ENCODE results near the gene C1QA.

The C1QA gene

DNA sequence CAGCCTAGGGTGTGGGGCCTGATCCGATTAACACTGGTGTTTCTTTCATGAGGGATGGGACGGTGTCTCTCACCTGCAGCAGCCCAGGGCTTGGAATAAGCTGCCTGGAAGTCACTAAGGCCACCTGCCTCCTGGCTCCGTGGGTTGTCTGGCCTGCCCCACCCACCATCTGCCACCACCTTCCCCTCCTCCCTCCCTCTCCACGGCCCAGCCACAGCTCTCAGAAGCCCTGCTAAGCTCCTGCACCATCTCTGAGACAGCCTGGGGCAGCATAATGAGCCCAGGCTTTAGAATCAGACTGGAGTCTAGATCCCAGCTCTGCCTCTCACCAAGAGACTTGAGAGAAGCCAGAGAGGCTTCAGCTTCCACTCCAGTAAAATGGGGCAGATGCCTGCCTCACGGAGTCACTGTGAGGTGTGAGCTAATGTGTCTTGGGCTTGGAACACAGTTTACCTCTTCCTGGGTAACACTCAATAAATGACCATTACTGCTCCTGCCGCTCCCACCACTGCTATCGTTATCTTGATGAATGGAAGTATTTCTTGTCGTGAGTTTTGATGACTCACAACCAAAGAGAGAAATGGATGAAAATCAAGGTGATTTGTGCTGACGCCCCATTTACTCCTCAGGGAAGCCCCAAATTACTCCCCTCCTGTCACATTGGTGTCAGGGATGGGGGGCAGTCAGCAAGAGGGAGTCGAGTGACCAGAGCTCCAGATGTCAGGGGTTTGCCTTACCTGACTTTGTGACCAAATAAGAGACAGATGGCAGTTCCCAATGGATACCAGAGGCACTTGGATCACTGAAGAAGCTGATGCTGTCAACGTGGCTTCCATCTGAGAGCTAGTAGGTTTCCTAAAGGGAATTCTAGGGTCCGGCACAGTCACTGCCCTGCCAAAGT, 23.5 kb upstream of the C1QA start:
- no peak for DNase-seq (ENCODE audit: low read depth)

DNA sequence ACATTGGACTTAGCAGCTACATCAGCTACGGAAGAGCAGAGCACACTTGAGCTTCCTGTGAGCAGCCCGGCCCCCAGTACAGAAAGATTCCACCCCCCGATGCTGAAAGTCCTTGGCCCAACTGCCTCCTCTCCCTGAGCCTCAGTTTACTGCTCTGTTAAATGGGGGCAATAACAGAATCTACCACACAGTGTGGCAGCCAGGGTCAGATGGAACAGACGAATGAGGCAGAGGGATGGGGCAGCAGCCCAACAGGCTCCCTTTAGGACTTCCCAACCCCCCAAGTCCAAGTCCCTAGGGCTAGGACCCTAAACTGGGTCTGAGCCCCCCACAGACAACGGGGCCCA, 22.9 kb upstream of the C1QA start:
- no peak for DNase-seq (ENCODE audit: low read depth)

DNA sequence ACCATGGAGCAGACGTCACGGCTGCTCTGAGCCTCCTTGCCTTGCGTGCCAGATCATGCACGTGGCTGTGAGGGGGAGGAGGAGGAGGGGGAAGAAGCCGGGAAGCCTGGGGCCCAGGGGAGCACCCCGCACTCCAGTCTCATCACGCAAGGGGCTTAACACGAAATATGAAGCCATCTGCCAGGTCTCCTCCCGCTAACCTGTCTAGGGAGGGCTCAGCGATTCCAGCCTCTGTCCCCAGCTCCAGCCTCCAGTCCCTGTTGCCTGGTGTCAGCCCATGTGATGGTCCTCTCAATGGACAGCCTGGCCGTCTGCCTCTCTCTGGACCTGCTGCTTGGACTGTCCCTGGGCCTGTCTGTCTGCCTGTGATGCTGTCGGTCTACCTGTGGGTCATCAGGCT, 22.5 kb upstream of the C1QA start:
- no peak for DNase-seq (ENCODE audit: low read depth)

DNA sequence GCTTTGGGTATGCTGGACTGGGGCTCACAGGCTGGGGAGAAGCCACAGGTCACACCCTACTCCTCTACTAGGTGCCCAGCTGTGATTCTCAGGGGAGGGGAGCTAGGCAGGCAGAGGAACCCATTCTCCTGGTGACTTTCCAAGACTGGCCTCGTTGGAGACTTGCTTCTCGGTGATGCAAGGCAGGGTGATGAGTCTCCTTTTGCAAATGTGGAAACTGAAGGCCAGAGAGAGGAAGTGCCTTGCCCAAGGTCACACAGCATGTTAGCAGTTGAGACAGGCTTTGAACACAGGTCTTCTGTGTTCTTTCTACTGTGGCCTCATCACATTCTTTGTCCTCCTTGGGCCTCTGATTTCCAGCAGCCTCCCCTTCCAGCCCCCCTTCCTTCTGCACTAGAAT, 20.5 kb upstream of the C1QA start:
- DNase-seq (ENCODE audit: low read depth): no peak

DNA sequence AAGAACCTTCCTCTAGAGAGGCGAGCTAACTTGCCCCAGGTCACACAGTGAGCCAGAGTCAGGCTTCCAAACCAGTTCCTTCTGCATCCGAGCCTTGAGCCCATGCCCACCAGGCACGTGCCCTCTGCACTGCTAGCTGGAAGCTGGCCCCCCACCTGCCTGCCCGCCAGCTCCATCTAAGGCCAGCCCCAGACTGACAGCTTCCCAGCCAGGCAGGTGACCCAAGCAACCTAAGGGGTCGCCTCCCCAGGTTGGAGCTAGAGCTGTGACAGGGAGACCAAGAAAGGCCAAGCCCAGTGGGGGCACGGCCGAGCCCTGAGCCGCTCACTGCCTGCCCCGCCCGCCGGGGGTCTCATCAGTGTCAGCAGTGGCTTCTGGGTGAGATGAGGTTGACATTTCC, 19.9 kb upstream of the C1QA start:
- no peak for DNase-seq (ENCODE audit: low read depth)

DNA sequence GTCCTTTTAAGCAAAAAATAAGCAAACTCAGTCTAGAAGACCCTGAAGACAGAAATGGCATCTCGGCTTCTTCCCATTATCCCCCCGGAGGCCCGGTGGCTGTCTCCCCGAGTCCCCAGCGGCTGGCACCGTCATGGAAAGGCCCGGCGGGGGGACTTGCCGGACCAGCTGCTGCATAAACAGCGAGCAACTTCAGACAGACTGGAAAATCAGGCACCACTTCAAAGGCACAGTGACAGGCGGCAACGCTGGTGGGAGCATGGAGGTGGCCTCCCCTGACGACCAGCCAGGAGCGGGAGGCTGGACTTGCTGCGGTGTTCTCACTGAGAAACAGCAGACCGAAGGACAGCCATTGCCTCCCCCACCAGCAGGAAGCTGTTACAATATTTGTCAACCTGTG, 18.4 kb upstream of the C1QA start:
- DNase-seq (ENCODE audit: low read depth): no peak

DNA sequence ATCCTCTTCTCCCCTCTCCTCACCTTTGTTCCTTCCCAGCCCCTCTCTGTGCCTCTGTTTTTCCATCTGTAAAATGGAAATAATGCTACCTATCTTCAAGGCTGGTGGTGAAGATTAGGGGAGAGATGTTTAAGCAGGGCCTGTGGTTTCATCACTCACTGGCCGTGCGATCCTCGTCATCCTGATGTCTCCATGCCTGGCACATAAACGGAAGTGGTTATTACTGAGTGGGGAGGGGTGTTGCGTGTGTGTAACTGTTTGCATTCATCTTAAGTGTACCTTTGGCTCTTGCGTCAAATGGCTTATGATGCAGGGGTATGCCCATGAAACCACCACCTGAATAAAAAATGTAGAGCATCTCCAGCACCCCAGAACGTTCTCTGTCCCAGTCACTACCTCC, 17.2 kb upstream of the C1QA start:
- no peak for DNase-seq (ENCODE audit: low read depth)

DNA sequence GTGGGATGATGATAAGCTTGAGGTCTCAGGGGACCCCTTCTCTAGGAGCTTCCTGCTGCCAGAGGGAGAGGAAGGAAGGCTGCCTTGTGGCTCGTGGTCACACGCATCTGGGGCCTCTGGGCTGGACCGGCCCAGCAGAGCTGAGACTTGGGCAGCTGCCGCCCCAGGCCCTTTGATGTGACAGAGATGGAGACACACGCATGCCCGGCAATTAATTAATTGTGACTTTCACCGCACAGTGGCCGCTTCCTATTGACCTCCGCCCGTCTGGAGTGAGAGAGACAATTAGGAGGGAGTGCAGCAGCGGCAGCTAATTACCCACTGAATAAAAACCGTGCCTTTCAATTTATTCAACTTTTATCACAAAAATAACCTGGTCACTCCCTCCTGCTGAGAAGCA, 16.6 kb upstream of the C1QA start:
- no peak for DNase-seq (ENCODE audit: low read depth)

DNA sequence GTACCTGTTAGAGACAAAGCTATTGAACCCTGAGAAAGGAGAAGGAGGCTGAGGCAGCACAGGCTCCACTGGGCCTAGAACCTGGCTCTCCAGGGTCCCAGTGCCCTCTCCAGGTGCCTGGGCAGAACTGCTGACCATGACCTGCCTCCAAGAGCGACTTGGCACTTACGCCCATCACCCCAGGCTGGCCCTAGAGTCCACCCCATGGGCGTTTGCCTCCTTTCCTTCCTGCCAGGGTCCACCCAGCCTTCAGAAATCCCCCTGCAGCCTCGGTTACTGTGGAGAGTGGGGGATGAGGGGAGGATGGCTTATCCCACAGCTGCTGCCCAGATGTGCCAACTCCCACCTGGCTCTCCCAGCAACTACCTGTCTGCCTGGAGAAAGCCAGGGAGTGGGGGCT, 14.7 kb upstream of the C1QA start:
- no peak for DNase-seq (ENCODE audit: low read depth)

DNA sequence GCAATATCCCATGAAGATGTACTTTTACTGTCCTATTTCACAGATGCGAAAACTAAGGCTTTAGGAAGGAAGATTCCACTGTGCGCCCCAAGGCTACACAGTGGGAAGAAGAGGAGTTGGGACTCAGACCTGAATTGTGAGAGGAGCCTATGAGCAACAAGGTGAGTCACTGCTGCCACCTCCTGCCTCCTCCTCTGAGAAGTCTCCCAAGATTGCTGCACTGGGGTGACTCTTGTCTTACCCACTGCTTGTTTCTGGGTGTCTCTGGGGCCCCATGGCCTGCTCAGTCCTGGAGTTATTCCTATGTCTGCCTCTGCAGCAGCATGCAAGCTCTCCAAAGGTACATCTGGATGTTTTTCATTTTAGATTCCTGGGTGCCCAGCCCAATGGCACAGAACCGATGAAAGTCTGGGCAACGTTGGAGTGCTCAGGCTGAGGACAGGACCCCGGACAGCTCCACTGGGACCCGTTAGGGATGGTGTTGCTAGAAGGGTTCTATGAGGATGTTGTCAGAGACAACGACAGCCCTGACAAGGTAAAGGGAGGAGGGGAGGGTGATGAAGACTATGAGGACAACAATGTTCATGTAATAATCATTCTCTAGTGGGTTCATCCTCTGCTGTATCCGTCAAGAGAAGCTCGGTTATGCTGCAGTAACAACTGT, 11.0 kb upstream of the C1QA start:
- no peak for DNase-seq (ENCODE audit: low read depth)

DNA sequence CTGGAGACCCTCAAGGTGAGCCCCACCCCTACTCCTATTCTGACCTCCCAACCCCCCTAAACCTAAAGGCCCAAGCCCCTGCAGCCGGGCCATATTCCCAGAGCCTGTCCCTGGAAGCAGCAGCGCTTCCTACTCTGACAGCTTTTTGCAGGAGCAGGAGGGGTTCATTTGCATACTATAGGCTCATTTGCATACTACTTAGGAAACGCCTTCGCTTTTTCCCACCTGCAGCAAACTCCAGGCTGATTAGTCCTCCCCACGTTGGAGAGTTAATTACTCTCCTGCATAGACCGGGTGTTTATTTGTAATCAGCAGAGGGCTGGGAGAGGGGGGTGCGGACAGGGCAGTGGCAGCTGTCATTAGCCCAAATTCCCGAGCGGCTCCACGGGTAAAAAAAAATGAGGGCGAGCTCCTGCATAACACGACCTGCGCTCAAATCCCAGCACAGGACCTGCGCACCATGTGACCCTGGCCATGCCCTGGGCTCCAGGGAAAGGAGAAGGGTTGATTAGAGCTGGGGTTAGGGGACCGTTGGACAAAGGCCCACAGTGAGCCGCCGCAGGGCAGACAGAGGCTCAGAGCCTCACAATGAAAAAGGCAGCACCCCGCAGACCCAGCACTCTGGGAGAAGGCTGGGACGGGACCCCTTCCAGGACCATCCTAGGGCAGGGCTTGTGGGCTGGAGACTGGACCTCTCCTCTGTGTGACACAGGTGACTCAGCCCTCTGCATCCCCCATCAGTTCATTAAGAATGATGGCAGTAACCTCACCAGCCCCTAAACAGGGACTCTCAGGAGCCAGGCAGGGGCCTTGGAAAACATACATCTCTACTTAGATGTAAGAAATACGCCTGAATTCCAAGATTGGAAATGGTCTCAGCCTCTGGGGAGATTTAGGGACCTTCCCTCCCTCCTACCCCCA, 9.9 kb upstream of the C1QA start:
- no peak for DNase-seq (ENCODE audit: low read depth)

DNA sequence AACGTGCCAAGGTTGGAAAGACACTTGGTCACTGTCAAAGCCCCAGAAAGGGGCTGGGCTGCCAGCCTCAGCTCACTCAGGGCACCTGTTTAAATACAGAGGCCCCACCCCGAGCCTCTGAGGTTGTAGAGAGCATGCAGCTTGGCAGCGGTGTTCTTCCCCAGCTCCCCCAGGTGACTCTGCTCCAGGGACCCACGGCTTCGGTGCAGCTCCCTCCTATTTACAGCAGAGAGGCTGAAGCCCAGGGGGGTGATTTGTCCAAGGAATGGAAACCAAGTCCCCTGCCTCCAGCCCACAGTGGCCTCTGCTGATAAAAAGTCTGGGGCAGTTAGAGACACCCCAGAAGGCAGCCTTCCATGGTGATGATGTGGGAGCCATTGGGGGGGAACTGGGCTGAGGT, 9.1 kb upstream of the C1QA start:
- DNase-seq (ENCODE audit: low read depth): no peak

DNA sequence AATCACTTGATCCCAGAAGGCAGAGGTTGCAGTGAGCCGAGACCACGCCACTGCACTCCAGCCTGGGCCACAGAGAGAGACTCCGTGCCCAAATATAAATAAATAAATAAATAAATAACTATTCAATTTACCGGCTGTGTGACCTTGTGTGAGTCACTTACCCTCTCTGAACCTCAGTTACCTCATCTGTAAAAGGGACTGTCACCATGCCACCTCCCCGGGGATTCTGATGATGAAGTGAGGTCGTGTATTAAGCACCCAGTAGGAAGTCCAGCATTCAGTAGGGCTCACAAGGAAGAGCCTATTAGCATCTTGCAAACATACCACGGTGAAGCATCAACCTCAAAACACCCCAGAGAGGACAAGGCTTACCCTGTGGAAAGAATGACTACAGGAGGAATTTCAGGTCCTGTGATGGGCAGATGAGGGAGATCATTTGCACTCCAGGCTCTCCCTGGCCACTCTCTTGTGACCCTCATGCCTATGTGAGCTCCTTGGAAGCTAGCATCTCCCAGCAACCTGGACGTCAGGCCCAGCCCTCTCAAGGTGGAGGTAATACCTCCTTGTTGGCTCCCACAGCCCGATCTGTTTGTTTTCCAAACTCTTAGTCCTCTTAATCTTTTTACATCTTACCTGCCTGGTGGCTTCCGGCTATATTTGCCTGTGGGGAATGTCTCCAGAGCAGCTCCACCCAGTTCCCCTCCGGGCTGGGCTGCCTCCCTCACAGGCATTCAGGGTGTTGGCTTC, 7.6 kb upstream of the C1QA start:
- DNase-seq (ENCODE audit: low read depth): no peak

DNA sequence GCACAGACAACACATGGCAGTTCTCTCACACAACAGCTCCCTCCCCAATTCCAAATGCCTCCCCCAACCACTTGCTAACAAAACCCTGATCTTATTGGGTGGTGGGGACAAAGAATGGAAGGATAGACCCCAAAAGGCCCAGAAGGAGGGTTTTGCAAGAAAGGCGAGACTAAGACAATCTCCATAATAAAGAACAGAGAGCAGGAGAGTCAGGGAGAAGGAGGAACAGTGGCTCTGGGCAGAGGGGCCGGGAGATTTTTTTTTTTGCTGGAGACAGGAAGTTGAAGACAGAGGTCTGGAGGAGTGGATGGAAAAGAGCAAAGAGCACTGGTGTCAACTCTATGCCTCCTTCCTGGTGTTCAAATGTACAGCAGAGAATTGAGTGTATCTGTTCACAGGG, 6.5 kb upstream of the C1QA start:
- DNase-seq (ENCODE audit: low read depth): no peak

DNA sequence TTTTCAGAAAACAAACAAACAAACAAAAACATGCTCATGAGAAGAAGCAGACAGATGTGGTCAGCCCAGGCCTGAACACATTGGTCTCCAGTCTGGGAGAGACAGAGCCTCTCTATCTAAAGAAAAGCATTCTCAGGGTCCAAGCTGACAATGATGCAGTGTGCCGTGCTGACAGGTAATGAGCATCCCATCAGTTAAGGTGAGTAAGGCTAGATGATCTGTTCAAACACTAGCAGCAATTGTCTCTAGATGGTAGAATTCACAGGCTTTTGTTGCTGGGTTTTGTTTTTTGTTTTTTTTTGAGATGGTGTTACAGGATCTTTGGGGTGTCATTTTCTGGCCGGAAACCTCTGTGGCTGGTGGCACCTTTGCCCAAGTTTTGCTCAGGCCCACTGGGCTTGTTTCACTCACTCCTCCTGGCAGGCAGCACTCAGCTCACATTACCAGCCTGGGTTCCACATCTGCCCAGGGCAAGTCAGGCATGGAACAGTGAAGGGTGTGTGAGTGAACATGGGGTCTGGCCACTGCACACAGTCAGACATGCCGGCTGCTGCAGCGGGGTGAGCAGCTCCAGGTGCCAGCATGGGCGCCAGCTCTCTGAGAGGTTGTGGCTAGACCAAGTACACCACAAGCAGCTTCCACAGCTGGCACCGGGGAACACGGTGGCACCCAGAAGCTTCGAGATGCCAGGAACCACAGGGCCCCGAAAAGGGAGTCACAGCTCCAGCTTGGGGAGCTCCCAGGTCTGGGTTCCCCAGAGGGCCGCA, 2.5 kb upstream of the C1QA start:
- no peak for DNase-seq (ENCODE audit: low read depth)

DNA sequence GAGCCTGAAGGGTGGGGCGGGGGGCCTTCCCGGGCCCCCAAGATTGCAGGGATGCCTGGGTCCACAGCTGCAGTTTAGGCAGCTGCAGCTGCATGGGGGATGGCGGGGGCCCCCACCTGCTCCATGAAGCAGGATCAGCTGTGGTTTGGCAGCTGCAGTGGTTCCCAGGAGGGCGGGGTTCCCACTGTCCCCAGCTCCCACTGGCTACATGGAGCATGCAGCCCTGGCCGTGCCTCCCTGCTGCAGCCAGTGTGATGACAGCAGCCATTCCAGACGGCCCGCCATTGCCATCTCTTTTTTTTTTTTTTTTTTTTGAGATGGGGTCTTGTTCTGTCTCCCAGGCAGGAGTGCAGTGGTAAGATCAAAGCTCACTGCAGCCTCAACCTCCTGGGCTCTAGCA, 992 bp upstream of the C1QA start:
- DNase-seq (ENCODE audit: low read depth): no peak

DNA sequence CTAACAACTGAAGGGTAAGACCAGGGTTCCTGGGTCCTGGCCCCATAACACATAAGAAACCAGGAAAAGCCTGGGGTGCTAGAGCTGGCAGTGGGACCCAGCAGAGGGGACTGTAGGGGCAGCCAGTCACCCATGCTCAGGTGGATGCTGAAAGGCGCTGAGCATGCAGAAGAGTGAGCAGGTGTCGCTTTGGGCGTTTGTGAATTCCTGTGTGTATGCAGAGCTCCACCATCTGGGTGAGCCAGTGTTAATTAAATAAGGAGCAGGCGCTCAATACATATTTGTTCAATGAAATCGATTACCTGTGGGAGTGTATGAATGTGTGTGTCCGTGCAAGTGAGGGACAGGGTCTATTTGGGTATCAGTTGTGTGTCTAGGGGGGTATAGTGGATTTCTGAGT, 499 bp downstream of the C1QA start:
- DNase-seq (ENCODE audit: low read depth): no peak

DNA sequence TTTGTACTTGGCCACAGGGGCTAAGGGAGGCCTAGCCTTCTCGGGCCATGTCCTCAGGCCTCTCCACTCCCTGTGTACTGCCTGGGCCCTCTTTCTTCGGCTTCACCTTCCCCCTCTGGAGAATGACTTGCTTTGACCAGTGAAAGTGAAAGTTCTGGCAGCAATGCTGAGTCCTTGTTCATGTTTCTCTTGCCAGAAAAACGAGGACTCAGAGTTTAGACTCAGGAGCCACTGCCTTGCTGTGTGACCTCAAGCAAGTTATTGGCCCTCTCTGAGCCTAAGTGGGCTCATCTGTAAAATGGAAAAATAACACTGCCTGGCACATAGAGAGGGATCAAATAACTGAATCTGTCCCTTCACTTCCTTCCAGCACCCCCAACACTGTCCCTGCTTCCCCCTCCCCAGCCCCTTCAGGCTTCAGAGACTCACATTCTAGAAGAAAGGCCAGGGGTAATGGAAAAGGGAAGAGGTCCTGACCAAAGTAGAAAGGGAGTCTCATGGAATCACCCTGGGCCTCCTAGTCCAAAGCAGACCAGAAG, 1.5 kb downstream of the C1QA start:
- DNase-seq (ENCODE audit: low read depth): no peak

DNA sequence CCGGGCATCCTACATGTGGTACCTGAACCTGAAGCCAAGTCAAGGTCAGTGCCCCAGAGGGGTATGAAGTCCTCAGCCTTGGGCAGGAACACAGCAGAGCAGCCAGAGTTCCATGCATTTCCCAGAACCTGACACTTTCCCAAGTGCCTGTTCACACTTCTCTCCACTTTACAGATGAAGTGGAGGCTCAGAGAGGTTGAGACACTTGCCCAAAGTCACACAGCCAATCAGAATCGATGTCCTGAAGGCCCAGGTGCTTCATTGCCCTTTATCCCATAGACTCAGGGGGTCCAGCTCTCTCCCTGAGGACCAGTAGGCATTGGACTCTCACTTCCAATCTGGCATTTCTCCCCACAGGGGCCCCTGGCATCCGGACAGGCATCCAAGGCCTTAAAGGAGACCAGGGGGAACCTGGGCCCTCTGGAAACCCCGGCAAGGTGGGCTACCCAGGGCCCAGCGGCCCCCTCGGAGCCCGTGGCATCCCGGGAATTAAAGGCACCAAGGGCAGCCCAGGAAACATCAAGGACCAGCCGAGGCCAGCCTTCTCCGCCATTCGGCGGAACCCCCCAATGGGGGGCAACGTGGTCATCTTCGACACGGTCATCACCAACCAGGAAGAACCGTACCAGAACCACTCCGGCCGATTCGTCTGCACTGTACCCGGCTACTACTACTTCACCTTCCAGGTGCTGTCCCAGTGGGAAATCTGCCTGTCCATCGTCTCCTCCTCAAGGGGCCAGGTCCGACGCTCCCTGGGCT, 2.2 kb downstream of the C1QA start:
- DNase-seq (ENCODE audit: low read depth): no peak

DNA sequence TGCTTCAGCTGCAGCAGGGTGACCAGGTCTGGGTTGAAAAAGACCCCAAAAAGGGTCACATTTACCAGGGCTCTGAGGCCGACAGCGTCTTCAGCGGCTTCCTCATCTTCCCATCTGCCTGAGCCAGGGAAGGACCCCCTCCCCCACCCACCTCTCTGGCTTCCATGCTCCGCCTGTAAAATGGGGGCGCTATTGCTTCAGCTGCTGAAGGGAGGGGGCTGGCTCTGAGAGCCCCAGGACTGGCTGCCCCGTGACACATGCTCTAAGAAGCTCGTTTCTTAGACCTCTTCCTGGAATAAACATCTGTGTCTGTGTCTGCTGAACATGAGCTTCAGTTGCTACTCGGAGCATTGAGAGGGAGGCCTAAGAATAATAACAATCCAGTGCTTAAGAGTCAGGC, 2.9 kb downstream of the C1QA start:
- DNase-seq (ENCODE audit: low read depth): peak; percentile 9
